ENCODE measurements around the gene TXNL1.

Gene TXNL1

GRCh38 chr18:56645415-56646016, 7.1 kb upstream of the TXNL1 start:
- no peak overlapping the region for H3K18ac ChIP-seq (ENCODE audit: low read depth in 1 of 2, low read length in 2 of 2)
- no peak overlapping the region for H3K27ac ChIP-seq (ENCODE audit: low read length, poor library complexity, severe bottlenecking)
- no peak overlapping the region for H3K4me3 ChIP-seq (ENCODE audit: insufficient read depth in 1 of 2, low read depth in 1 of 2, low read length in 2 of 2)
- no peak overlapping the region for H2BK15ac ChIP-seq (ENCODE audit: low read depth, poor library complexity, severe bottlenecking)
- no peak overlapping the region for H2AK5ac ChIP-seq (ENCODE audit: low read length, severe bottlenecking)
- no peak overlapping the region for H4K8ac ChIP-seq (ENCODE audit: low read length)
- no peaks in the 10 kb centered on the region for H3K4me1 ChIP-seq (ENCODE audit: control insufficient read depth, insufficient read depth, low read depth, low read length)
- no peak overlapping the region for H3K4ac ChIP-seq (ENCODE audit: low read depth in 1 of 2, low read length in 2 of 2)
- H3K4me2 ChIP-seq (ENCODE audit: low read length, poor library complexity, severe bottlenecking), result no peak overlapping the region
- no CpG with 5 or more reads among the region's 5 CpGs for WGBS
- no peak overlapping the region for H2AFZ ChIP-seq (ENCODE audit: low read depth, low read length)
- no peak overlapping the region for H3K23ac ChIP-seq (ENCODE audit: low read length in 2 of 2)
- H3K27me3 ChIP-seq (ENCODE audit: control insufficient read depth in 1 of 2, insufficient read depth in 1 of 2, low read length in 2 of 2), result no peaks in the 10 kb centered on the region
- DNase-seq, result no peak
- no peaks in the 10 kb centered on the region for H3K9me3 ChIP-seq (ENCODE audit: control insufficient read depth, low read length)
- no peak overlapping the region for H2BK12ac ChIP-seq (ENCODE audit: low read length in 2 of 2)
- no peak overlapping the region for H3K9ac ChIP-seq (ENCODE audit: low read length)
- no peaks in the 10 kb centered on the region for H3K79me1 ChIP-seq (replicated peaks; ENCODE audit: low read length, poor library complexity, severe bottlenecking)
- H3K14ac ChIP-seq (ENCODE audit: low read length in 2 of 2), result no peak overlapping the region
- H2BK5ac ChIP-seq (ENCODE audit: low read depth, low read length, poor library complexity, severe bottlenecking), result no peak overlapping the region
- H2BK120ac ChIP-seq (ENCODE audit: low read depth, low read length), result no peak overlapping the region
- no peak overlapping the region for H4K91ac ChIP-seq (ENCODE audit: low read length)
- H3K36me3 ChIP-seq (ENCODE audit: control insufficient read depth in 1 of 2, insufficient read depth in 2 of 2, low read depth in 1 of 2, low read length in 2 of 2), result no peaks in the 10 kb centered on the region

GRCh38 chr18:56643381-56643780, 5.0 kb upstream of the TXNL1 start:
- no peak overlapping the region for H2BK12ac ChIP-seq (ENCODE audit: low read length in 2 of 2)
- no peak overlapping the region for H3K4me3 ChIP-seq (ENCODE audit: insufficient read depth in 1 of 2, low read depth in 1 of 2, low read length in 2 of 2)
- 89% methylated on average over 2 of the region's 3 CpGs for WGBS
- H4K8ac ChIP-seq (ENCODE audit: low read length), result no peak overlapping the region
- no peak overlapping the region for H3K4ac ChIP-seq (ENCODE audit: low read depth in 1 of 2, low read length in 2 of 2)
- no peak for DNase-seq
- no peak overlapping the region for H3K9ac ChIP-seq (ENCODE audit: low read length)
- no peaks in the 10 kb centered on the region for H3K36me3 ChIP-seq (ENCODE audit: control insufficient read depth in 1 of 2, insufficient read depth in 2 of 2, low read depth in 1 of 2, low read length in 2 of 2)
- H2BK120ac ChIP-seq (ENCODE audit: low read depth, low read length), result no peak overlapping the region
- no peaks in the 10 kb centered on the region for H3K4me1 ChIP-seq (ENCODE audit: control insufficient read depth, insufficient read depth, low read depth, low read length)
- no peak overlapping the region for H3K4me2 ChIP-seq (ENCODE audit: low read length, poor library complexity, severe bottlenecking)
- H3K23ac ChIP-seq (ENCODE audit: low read length in 2 of 2), result no peak overlapping the region
- no peaks in the 10 kb centered on the region for H3K9me3 ChIP-seq (ENCODE audit: control insufficient read depth, low read length)
- H3K79me1 ChIP-seq (replicated peaks; ENCODE audit: low read length, poor library complexity, severe bottlenecking), result no peaks in the 10 kb centered on the region
- H4K91ac ChIP-seq (ENCODE audit: low read length), result no peak overlapping the region
- no peak overlapping the region for H2AK5ac ChIP-seq (ENCODE audit: low read length, severe bottlenecking)
- no peak overlapping the region for H2AFZ ChIP-seq (ENCODE audit: low read depth, low read length)
- no peak overlapping the region for H3K14ac ChIP-seq (ENCODE audit: low read length in 2 of 2)
- no peak overlapping the region for H3K18ac ChIP-seq (ENCODE audit: low read depth in 1 of 2, low read length in 2 of 2)
- no peak overlapping the region for H2BK15ac ChIP-seq (ENCODE audit: low read depth, poor library complexity, severe bottlenecking)
- H3K27me3 ChIP-seq (ENCODE audit: control insufficient read depth in 1 of 2, insufficient read depth in 1 of 2, low read length in 2 of 2), result no peaks in the 10 kb centered on the region
- H2BK5ac ChIP-seq (ENCODE audit: low read depth, low read length, poor library complexity, severe bottlenecking), result no peak overlapping the region
- H3K27ac ChIP-seq (ENCODE audit: low read length, poor library complexity, severe bottlenecking), result no peak overlapping the region

- Histone ChIP-seq H3K9ac (ENCODE audit: low read length) (no peak overlapping the region), H3K36me3 (ENCODE audit: control insufficient read depth in 1 of 2, insufficient read depth in 2 of 2, low read depth in 1 of 2, low read length in 2 of 2) (no peaks in the 10 kb centered on the region), H2BK120ac (ENCODE audit: low read depth, low read length) (no peak overlapping the region), H3K27me3 (ENCODE audit: control insufficient read depth in 1 of 2, insufficient read depth in 1 of 2, low read length in 2 of 2) (no peaks in the 10 kb centered on the region), H4K91ac (ENCODE audit: low read length) (no peak overlapping the region), H3K4ac (ENCODE audit: low read depth in 1 of 2, low read length in 2 of 2) (no peak overlapping the region), H2BK12ac (ENCODE audit: low read length in 2 of 2) (no peak overlapping the region), H3K4me1 (ENCODE audit: control insufficient read depth, insufficient read depth, low read depth, low read length) (no peaks in the 10 kb centered on the region), H3K79me1 (replicated peaks; ENCODE audit: low read length, poor library complexity, severe bottlenecking) (no peaks in the 10 kb centered on the region), H3K9me3 (ENCODE audit: control insufficient read depth, low read length) (no peaks in the 10 kb centered on the region), H2AK5ac (ENCODE audit: low read length, severe bottlenecking) (no peak overlapping the region), H3K27ac (ENCODE audit: low read length, poor library complexity, severe bottlenecking) (no peak overlapping the region), H3K18ac (ENCODE audit: low read depth in 1 of 2, low read length in 2 of 2) (no peak overlapping the region), H3K4me2 (ENCODE audit: low read length, poor library complexity, severe bottlenecking) (no peak overlapping the region), H2BK15ac (ENCODE audit: low read depth, poor library complexity, severe bottlenecking) (no peak overlapping the region), H4K8ac (ENCODE audit: low read length) (peak overlapping the region; percentile 12), H3K23ac (ENCODE audit: low read length in 2 of 2) (no peak overlapping the region), H3K14ac (ENCODE audit: low read length in 2 of 2) (no peak overlapping the region), H2BK5ac (ENCODE audit: low read depth, low read length, poor library complexity, severe bottlenecking) (no peak overlapping the region), H2AFZ (ENCODE audit: low read depth, low read length) (no peak overlapping the region), H3K4me3 (ENCODE audit: insufficient read depth in 1 of 2, low read depth in 1 of 2, low read length in 2 of 2) (no peak overlapping the region)
- 75% methylated on average over 7 of the region's 8 CpGs for WGBS
- peak; percentile 55 for DNase-seq
Observed at GRCh38 chr18:56641714-56642337, 3.4 kb upstream of the TXNL1 start.

- Histone ChIP-seq H2AFZ (ENCODE audit: low read depth, low read length) (no peak overlapping the region), H2BK5ac (ENCODE audit: low read depth, low read length, poor library complexity, severe bottlenecking) (no peak overlapping the region), H4K8ac (ENCODE audit: low read length) (no peak overlapping the region), H3K18ac (ENCODE audit: low read depth in 1 of 2, low read length in 2 of 2) (no peak overlapping the region), H3K4ac (ENCODE audit: low read depth in 1 of 2, low read length in 2 of 2) (no peak overlapping the region), H4K91ac (ENCODE audit: low read length) (no peak overlapping the region), H2BK120ac (ENCODE audit: low read depth, low read length) (no peak overlapping the region), H3K4me3 (ENCODE audit: insufficient read depth in 1 of 2, low read depth in 1 of 2, low read length in 2 of 2) (no peak overlapping the region), H3K79me1 (replicated peaks; ENCODE audit: low read length, poor library complexity, severe bottlenecking) (no peaks in the 10 kb centered on the region), H3K9me3 (ENCODE audit: control insufficient read depth, low read length) (no peaks in the 10 kb centered on the region), H2AK5ac (ENCODE audit: low read length, severe bottlenecking) (no peak overlapping the region), H3K27me3 (ENCODE audit: control insufficient read depth in 1 of 2, insufficient read depth in 1 of 2, low read length in 2 of 2) (no peaks in the 10 kb centered on the region), H3K23ac (ENCODE audit: low read length in 2 of 2) (no peak overlapping the region), H3K36me3 (ENCODE audit: control insufficient read depth in 1 of 2, insufficient read depth in 2 of 2, low read depth in 1 of 2, low read length in 2 of 2) (peaks cover 0 to 12% of the 10 kb centered on the region in 2 experiments), H2BK12ac (ENCODE audit: low read length in 2 of 2) (no peak overlapping the region), H3K14ac (ENCODE audit: low read length in 2 of 2) (no peak overlapping the region), H3K9ac (ENCODE audit: low read length) (peak overlapping the region; percentile 100), H3K27ac (ENCODE audit: low read length, poor library complexity, severe bottlenecking) (no peak overlapping the region), H3K4me2 (ENCODE audit: low read length, poor library complexity, severe bottlenecking) (no peak overlapping the region), H3K4me1 (ENCODE audit: control insufficient read depth, insufficient read depth, low read depth, low read length) (peaks cover 3% of the 10 kb centered on the region), H2BK15ac (ENCODE audit: low read depth, poor library complexity, severe bottlenecking) (no peak overlapping the region)
- 95% methylated on average over 9 of the region's 9 CpGs for WGBS
- no peak for DNase-seq
Observed at GRCh38 chr18:56639571-56639970, 1.2 kb upstream of the TXNL1 start.

Data from mesenchymal stem cell (in vitro differentiated cells and primary cell).